Activated CD8-positive, alpha-beta memory T cell treated with anti-CD3 and anti-CD28 coated beads for 24 hours (primary cell): Measurements from ENCODE around the gene AGMO.
"Not testable (repeated sequence)": the region's sequence is repeated elsewhere in the genome, so short reads cannot be mapped to it uniquely, and the experiment has no call there.

Source experiments
- DNase-seq: peaks from one replicate; pipeline ENCODE4 v3.0.0-alpha.2; 2020

AGMO gene

DNA sequence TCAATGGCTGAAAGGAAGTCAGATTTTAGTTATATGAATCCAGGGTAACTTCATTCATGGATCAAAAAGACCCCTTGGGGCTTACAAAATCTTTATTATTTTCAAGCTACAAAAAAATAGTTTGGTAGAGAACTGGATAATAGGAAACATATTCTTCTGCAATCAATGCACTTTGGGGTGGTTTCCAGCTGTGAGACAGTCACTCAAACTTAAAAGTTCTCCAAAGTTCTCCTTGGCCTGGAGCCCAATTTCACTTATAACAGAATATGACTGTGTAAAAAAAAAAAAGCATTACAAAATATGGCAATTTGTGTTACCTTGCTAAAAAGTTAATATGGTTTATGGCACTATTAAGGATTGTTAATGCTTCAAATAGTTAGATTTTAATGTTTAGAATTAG lies 255.5 kb downstream of the AGMO start:
- no peak for DNase-seq

- no peak for DNase-seq
Observed at GRCh38 chr7:15305002-15305600, 256.7 kb downstream of the AGMO start.

DNA sequence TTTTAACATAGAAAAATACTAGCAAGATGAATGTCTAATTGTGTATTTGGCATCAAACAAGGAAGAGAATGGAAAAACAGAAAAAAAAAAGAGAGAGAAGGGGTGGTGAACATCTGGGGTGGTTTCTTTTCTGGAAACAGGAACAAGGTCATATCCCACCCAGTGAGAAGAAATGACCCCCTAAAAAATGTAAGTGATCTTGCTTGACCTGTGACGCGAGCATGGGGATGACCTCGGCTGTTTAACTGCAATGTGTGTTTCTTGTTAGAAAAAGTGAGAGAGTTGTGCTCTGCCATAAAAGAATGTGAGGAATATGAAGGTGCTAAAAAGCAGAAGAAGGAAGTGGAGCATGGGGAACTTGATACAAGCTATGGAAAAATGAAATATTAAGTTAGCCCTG lies 258.5 kb downstream of the AGMO start:
- DNase-seq: no peak

DNA sequence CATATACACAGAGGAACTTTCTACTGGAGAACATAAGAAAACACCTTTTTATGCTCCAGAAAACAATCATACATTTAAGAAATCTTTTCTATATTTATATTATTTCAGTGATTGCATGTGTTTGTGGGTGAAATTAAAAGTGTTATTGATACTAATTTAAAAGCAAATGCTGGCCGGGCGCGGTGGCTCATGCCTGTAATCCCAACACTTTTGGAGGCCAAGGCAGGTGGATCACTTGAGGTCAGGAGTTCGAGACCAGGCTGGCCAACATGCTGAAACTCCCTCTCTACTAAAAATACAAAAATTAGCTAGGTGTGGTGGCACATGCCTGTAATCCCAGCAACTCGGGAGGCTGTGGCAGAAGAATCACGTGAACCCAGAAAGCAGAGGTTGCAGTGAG lies 260.8 kb downstream of the AGMO start:
- not testable (repeated sequence) for DNase-seq

DNA sequence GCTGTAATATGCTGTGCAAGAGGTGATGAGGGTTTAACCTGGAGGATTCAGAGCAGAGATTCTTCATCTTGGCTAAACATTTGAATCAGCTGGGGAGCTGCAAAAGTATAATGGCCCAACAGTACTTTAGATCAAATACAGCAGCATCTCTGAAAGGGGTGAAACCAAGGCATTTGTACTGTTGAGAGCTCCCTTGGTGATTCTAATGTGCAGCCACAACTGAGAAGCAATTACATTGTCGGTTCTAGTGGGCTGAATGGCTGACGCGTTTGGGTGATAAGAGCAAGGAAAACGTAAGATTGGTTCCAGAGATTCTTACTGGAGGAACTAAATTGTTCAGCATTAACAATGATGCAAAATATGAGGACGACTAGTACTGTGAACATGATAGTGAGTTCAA lies 269.7 kb downstream of the AGMO start:
- DNase-seq: no peak

DNA sequence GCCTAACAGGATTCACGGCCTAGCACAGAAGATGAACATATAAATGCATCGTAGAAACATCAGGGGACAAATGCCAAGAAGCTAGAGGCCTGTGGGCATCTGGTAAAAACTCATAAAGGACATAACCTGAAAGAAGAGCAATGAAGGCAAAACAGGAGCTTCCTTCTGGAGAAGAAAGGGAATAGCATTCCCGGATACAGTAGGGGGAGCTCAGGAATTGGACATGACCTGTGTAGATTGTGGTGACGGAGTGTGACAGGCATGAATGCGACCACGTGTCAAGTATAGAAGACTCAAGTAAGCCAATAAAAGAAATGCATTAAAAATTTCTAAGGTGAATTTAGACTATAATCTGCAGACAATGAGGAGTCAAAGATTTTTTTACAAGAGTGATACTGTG lies 270.1 kb downstream of the AGMO start:
- no peak for DNase-seq

- DNase-seq: no peak
Observed at GRCh38 chr7:15288741-15289140, 273.1 kb downstream of the AGMO start.

DNA sequence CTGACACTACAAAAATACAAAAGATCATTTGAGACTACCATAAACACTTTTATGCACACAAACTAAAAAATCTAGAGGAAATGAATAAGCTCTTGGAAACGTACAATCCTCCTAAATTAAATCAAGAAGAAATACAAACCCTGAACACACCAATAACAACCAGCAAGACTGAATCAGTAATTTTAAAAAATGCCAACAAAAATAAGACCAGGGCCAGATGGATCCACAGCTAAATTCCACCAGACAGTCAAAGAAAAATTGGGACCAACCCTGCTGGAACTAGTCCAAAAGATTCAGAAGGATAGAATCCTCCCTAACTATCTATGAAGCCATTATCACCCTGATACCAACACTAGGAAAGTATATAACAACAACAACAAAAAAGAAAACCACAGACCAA lies 277.4 kb downstream of the AGMO start:
- DNase-seq: no peak

DNA sequence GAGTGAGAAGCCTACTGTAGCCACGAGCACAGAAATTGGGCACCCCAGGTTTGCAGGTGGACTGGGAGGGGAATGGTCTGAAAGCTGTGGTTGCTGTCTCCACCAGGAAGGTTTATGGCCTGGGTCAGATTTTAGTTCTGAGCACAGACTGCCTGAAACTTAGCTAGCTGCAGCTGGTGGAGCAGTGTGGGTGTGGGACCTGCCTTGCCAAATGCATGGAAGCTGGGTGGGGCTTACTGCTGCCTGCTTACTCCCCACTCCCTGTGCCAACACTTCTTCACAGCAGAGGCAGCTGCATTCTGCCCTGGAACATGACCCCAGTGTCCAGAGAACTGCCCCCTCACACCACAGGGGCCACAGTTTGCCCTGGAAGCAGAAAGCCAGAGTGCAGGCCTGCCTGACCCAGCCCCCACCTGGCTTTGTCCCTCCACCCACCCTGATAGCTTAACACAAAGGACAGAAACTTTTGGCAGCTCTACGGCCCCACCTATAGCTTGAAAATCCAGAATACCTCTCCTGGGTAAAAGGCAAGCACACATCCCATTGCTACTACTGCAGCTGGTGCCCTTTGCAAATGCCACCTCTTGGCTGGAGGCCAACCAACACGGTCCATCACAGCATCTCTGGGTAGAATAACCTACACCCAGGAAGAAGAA lies 281.6 kb downstream of the AGMO start:
- DNase-seq: no peak

GRCh38 chr7:15279640-15280039 lies 282.2 kb downstream of the AGMO start:
- no peak for DNase-seq

DNA sequence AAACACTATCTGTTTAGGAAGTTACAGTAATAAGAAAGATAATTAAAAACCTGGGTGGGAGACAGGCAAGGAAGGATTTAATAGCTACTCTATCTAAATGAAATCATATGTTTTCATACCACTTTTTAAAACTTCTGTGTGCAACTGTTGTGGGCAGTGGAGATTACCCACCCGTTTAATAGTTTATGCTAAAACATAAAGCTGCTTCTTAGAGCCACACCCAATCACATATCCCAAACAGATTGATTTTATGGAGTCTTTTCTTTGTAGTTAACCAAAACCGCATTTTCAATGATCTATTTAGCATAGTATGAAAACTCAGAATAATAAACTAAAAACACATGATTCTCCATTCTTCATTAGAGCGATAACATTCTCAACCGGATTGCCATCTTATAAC lies 304.1 kb downstream of the AGMO start:
- DNase-seq: no peak

DNA sequence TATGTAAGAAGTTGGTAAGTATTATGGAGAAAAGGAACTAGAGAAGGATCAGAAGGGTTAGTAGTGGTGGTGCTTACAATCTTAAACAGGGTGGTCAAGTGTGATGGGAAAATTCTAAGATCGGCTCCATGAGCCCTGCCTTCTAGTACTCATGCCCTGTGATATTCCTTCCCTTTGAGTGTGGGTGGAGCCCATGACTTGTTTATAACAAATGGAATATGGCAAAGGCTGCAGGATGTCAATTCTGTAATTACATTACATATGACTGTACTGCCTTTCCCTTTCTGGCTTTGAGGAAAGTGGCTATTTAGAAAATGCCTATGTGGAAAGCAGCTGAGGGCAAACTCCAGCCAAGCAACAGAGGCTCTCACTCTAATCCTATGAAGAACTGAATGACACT lies 309.6 kb downstream of the AGMO start:
- DNase-seq: no peak

GRCh38 chr7:15248514-15248913 lies 313.3 kb downstream of the AGMO start:
- DNase-seq: no peak

DNA sequence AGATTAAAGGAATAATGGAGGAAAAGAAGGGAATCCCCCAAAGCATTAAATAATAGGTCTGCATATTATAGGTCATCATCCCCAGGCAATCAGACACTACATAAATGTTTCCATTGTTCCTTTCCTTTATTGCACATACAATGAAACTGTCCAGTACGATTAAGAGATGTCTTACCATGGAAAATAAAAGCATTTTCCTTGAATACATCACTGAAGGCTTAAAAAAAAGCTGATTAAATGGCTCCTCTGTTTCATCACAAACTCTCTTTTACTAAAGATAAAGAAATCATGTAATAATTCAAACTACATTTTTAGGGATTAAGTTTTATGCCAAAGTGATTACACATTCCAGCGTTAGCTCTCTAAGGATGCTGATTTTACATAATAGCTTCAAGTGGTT lies 316.0 kb downstream of the AGMO start:
- DNase-seq: no peak

DNA sequence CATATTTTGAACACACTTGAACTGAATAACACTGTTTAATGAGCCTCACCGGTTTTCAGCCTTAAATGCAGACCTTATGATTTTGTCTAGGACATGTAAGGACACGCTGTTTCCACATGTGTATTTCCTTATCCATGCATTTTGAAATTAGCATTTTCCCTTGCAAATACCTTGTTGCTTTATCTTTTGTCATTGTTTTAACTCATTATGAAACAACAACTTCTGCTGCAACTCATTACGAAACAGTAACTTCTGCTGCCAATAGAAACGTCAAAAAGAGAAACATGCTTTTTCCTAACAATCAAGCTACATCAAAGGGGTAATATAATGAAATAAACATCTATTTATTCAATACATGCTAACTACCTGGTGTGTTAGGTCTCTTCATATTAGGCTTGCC lies 322.0 kb downstream of the AGMO start:
- DNase-seq: no peak

DNA sequence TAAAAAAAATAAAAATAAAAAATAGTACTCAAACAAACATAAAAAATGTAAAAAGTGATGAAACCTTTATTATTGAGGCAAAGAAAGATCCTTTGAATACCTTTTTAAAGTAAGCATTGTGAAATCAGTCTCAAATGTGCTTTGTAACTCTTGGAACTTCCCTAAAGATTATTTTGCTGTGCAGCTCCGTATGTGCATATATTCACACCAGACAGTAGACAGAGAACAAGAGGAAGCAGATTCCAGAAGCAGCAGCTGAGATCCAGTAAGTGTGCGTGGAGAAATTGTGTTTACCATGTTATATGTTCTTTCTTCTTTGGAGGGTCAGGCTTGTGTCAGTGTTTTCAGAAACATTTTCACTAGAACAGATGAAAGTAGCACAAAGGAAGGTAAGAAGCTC lies 324.9 kb downstream of the AGMO start:
- no peak for DNase-seq

DNA sequence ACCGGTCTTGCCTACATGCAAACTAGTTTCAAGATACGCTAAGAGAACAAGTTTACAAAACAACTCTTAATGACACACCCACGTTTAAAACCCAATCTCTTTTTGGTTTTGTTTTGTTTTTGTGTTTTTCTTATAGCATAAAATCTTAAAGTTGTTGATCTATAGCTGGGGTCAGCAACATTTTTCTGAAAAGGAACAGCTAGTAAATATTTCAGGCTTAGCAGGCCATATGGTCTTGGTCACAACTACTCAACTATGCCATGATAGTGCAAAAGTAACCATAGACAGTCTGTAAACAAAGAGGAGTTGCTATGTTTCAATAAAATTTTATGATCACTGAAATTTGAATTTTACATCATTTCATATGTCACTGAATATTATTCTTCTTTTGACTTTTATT lies 327.4 kb downstream of the AGMO start:
- no peak for DNase-seq

DNA sequence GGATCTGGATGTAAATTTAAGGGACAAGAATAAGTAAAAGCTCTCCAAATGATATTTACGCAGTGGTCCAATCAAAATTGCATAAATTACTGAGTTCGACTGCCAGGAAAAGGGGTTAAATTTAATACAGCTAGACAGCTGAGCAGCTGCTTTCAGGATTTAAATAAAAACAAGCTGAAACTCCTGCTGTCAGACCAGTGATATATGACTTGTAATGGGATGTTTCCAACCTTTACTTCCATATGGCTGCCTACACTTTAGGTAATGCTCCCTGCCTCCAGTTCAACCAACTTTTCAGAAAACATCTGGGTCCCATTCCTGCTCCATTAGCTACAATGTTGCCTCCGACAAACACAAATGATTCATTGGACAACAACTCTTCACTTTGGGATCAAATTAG lies 333.0 kb downstream of the AGMO start:
- DNase-seq: no peak

GRCh38 chr7:15225981-15226380 lies 335.8 kb downstream of the AGMO start:
- DNase-seq: no peak

DNA sequence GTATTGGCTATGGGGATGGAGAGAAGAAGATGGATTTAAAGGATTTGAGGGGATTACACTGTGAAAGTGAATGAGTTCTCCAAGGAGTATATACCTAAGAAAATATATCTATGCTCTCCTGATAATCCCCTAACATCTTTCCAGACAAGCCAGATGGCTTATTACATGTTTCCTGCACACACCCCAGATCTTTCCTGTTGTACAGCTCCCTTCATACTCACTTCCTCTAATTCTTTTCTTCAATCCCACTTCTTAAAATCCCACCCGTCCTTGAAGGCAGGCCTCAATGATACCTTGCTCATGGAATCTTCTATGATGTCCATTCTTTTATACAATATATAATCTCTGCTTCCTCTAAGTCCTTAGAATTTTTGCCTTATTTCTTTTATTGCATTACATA lies 342.1 kb downstream of the AGMO start:
- no peak for DNase-seq

GRCh38 chr7:15218261-15218660 lies 343.6 kb downstream of the AGMO start:
- DNase-seq: no peak

GRCh38 chr7:15215616-15216015 lies 346.2 kb downstream of the AGMO start:
- no peak for DNase-seq

DNA sequence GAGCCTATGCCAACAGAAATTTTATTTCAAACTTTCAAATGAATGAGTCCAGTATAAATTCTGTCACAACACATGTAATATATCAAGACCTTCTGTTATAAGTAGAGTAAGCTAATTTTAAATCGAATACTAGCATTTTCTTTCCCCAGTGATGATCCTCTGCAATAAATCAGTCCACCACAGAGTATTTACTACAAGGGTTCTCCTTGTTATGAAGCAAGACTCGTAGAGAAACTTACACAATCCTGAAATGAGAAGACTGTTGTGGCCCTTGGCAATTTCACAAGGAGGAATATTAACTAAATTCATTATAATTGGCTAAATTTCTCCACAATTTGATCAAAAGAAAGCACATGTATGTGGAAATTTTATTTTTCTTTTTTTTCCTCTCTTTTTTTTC lies 346.8 kb downstream of the AGMO start:
- DNase-seq: no peak

GRCh38 chr7:15213093-15213492 lies 348.7 kb downstream of the AGMO start:
- no peak for DNase-seq

DNA sequence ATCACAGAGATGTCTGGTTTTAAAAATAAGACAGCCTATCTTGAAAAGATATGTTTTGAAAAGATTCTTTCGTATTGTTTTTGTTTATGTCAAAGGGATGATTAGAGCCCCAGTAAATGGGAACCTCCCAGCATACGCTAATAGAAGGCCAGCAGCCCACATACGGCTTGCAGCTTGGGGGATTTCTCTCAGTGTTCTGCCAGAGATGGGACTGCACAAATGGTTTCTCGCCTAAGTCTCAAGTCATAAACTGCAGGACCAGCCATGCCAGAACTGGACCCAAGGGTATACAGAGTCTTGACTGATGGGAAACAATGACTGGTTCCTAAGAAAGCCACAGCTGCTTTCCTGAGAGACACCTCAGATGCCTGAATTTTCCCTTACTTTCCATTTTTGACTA lies 352.4 kb downstream of the AGMO start:
- DNase-seq: no peak
